Esophagus squamous epithelium (tissue), 5 donors: ENCODE data around the gene AEBP1. TPM values are rescaled to one million over a fixed set of nuclear protein-coding genes. Genes with fewer than 3 reads are reported as not detected.

ENCODE experiments used
- DNase-seq: peaks from one replicate; lab custom pipeline; 2025; lab: John Stamatoyannopoulos, UW
- H3K27ac ChIP-seq, 4 donors: fragments of 200-600 bp; sonication (generic); one replicate each; pipeline ENCODE4 v1.5.1; 2016 to 2019; ENCODE audit warnings: mild to moderate bottlenecking in 1 of 4
- H3K27me3 ChIP-seq, 4 donors: fragments of 200-600 bp; sonication (generic); 1 replicate in 3 of 4; 2 replicates in 1 of 4; pipeline versions ENCODE4 v1.5.1 to v1.6.0; 2017 to 2021; ENCODE audit warnings: antibody characterized with exemption in 1 of 4
- H3K36me3 ChIP-seq, 3 donors: fragments of 200-600 bp; sonication (generic); one replicate each; pipeline ENCODE4 v1.5.1; 2016 to 2019
- H3K4me1 ChIP-seq, 3 donors: fragments of 200-600 bp; sonication (generic); one replicate each; pipeline ENCODE4 v1.5.1; 2017 to 2019
- H3K4me3 ChIP-seq, 4 donors: fragments of 200-600 bp; sonication (generic); 1 replicate in 3 of 4; 2 replicates in 1 of 4; pipeline ENCODE4 v1.5.1; 2016 to 2019; ENCODE audit warnings: mild to moderate bottlenecking in 2 of 4, moderate library complexity in 1 of 4
- H3K9me3 ChIP-seq, 3 donors: fragments of 200-600 bp; sonication (generic); one replicate each; pipeline ENCODE4 v1.5.1; 2016 to 2019
- CTCF ChIP-seq, 6 experiments: fragments of 450-650 bp in 4 of 6; fragments of 200-600 bp in 2 of 6; sonication (generic) in 2 of 6; IDR thresholded peaks; one replicate each; pipeline ENCODE4 v1.5.1; 2016 to 2019; ENCODE audit warnings: antibody characterized with exemption in 6 of 6, mild to moderate bottlenecking in 4 of 6, moderate library complexity in 4 of 6
- POLR2A ChIP-seq, 4 donors: fragments of 450-650 bp; IDR thresholded peaks; one replicate each; pipeline ENCODE4 v1.6.1; 2017; ENCODE audit warnings: antibody characterized with exemption in 4 of 4, mild to moderate bottlenecking in 4 of 4, moderate library complexity in 3 of 4
- WGBS, 2 donors: methylation state at CpG; one replicate each; pipeline ENCODE4 v1.1.5; 2018; 5-methylcytosine and 5-hydroxymethylcytosine counted together
- intact Hi-C: fragments of 100-400 bp; cut with DNase I; formaldehyde crosslinking; loops from one replicate; pipeline ENCODE4 v1.15.0; 2022
- total RNA-seq, 4 donors: library from RNA; depleted of rRNA; stranded (reverse); fragments of >200 nt; gene quantifications; one replicate each; pipeline ENCODE4 v1.1.0, GENCODE V29; 2016
- donor health status: DM: yes; HTN: yes; CAD: no.

The AEBP1 gene
- total RNA-seq, 4 donors from 2014 or later = 4.6 to 83.9 (median 25.2) TPM

GRCh38 chr7:44111761-44112160 is 7.6 kb downstream of the AEBP1 start:
- DNase-seq = no peak
- intact Hi-C loops = no loop called here
- WGBS, 2 donors = 67 to 83% methylated on average over 1 of the region's 16 CpGs
- Histone ChIP-seq H3K27me3 (no peaks in the 10 kb centered on the region), H3K27ac (no peak overlapping the region), H3K4me3 (no peak overlapping the region), H3K4me1 (peaks cover 0 to 47% (median 11%) of the 10 kb centered on the region in 3 donors), H3K36me3 (peaks cover 0 to 93% (median 5%) of the 10 kb centered on the region in 3 donors), H3K9me3 (no peaks in the 10 kb centered on the region)
- TF ChIP-seq CTCF (IDR thresholded peaks at IDR 0.05) (no peak), POLR2A (IDR thresholded peaks at IDR 0.05) (no peak)

- Histone ChIP-seq H3K36me3 (peaks cover 0 to 93% (median 5%) of the 10 kb centered on the region in 3 donors), H3K9me3 (no peaks in the 10 kb centered on the region), H3K4me3 (no peak overlapping the region), H3K4me1 (peaks cover 0 to 41% (median 4%) of the 10 kb centered on the region in 3 donors), H3K27me3 (no peaks in the 10 kb centered on the region), H3K27ac (peak overlapping the region in 2 of 4 donors; percentile 3 to 34)
- no peak for TF ChIP-seq POLR2A (IDR thresholded peaks at IDR 0.05)
- TF ChIP-seq CTCF (IDR thresholded peaks at IDR 0.05) = no peak
- WGBS, 2 donors = 73% methylated on average over 5 to 8 of the region's 41 CpGs
- intact Hi-C loops = no loop called here
- no peak for DNase-seq
Measured at GRCh38 chr7:44112231-44112996, 8.3 kb downstream of the AEBP1 start.

- TF ChIP-seq CTCF (IDR thresholded peaks at IDR 0.05) = no peak
- no peak for TF ChIP-seq POLR2A (IDR thresholded peaks at IDR 0.05)
- no peaks in the 10 kb centered on the region for H3K27me3 ChIP-seq
- intact Hi-C loops = no loop called here
- no peaks in the 10 kb centered on the region for H3K9me3 ChIP-seq
- no peak overlapping the region for H3K4me3 ChIP-seq
- H3K36me3 ChIP-seq = peaks cover 0 to 93% (median 5%) of the 10 kb centered on the region in 3 donors
- no peak for DNase-seq
- WGBS, 2 donors = 72 to 83% methylated on average over 6 to 11 of the region's 34 CpGs
- H3K27ac ChIP-seq = peak overlapping the region in 2 of 4 donors; percentile 3 to 34
- peaks cover 0 to 33% (median 0%) of the 10 kb centered on the region in 3 donors for H3K4me1 ChIP-seq
Measured at GRCh38 chr7:44112997-44113763, 9.0 kb downstream of the AEBP1 start.

- 94 to 98% methylated on average over 6 to 10 of the region's 24 CpGs for WGBS, 2 donors
- Histone ChIP-seq H3K9me3 (no peaks in the 10 kb centered on the region), H3K4me1 (peaks cover 0 to 29% (median 0%) of the 10 kb centered on the region in 3 donors), H3K27ac (no peak overlapping the region), H3K36me3 (peaks cover 0 to 93% (median 5%) of the 10 kb centered on the region in 3 donors), H3K27me3 (no peaks in the 10 kb centered on the region), H3K4me3 (no peak overlapping the region)
- TF ChIP-seq POLR2A (IDR thresholded peaks at IDR 0.05) = no peak
- TF ChIP-seq CTCF (IDR thresholded peaks at IDR 0.05) = no peak
- no peak for DNase-seq
- intact Hi-C loops = no loop called here
Measured at GRCh38 chr7:44113764-44114354, 9.7 kb downstream of the AEBP1 start.
